SK-N-SH (cell line): Measurements from ENCODE around the gene ACIN1. TPM values are rescaled to one million over a fixed set of nuclear protein-coding genes. Genes with fewer than 3 reads are reported as not detected.

ENCODE experiments used
- CTCF ChIA-PET: fragments of 300-600, 350-600 bp; formaldehyde crosslinking; extraction: SDS; loops from one replicate; lab custom pipeline; 2021; lab: Yijun Ruan, JAX
- POLR2A ChIA-PET: fragments of 350-600 bp; sonication (Branson Sonifier 250); formaldehyde crosslinking; extraction: SDS; loops from one replicate; lab custom pipeline; 2020; ENCODE audit warnings: antibody characterized with exemption, inconsistent platforms; lab: Yijun Ruan, JAX
- DNase-seq: peaks from one replicate; pipeline ENCODE4 v3.0.0; 2012
- H2AFZ ChIP-seq: fragments of 200-600 bp; sonication (generic); 2 replicates; pipeline ENCODE4 v1.8.1; 2016; ENCODE audit warnings: antibody characterized with exemption, mild to moderate bottlenecking, low read depth
- H3F3A ChIP-seq: fragments of 200-600 bp; sonication (generic); replicated peaks from 2 replicates; pipeline ENCODE3; 2016; ENCODE audit warnings: antibody characterized with exemption, mild to moderate bottlenecking; ENCODE audit not compliant: insufficient read depth
- H3K27ac ChIP-seq, 2 experiments: fragments of 200-500 bp in 1 of 2; fragments of 200-600 bp in 1 of 2; sonication (Bioruptor generic) in 1 of 2; sonication (generic), shearing (Covaris generic) in 1 of 2; 2 replicates each; pipeline versions ENCODE4 v1.5.1 to v1.6.1; 2014 to 2016; ENCODE audit warnings: low read depth in 2 of 2, inconsistent platforms in 1 of 2, low read length in 1 of 2, mild to moderate bottlenecking in 1 of 2, mixed read lengths in 1 of 2
- H3K27me3 ChIP-seq: fragments of 200-600 bp; sonication (generic), shearing (Covaris generic); 2 replicates; pipeline ENCODE4 v1.6.1; 2016; ENCODE audit warnings: mixed run types; ENCODE audit not compliant: insufficient read depth
- H3K36me3 ChIP-seq, 2 experiments: fragments of 200-500 bp in 1 of 2; fragments of 200-600 bp in 1 of 2; sonication (Bioruptor generic) in 1 of 2; sonication (generic) in 1 of 2; replicated peaks in 1 of 2; 2 replicates each; pipeline versions ENCODE3 to v1.5.1; 2014 to 2016; ENCODE audit warnings: low read length in 1 of 2, mild to moderate bottlenecking in 1 of 2; ENCODE audit not compliant: insufficient read depth in 2 of 2, control insufficient read depth in 1 of 2
- H3K4me1 ChIP-seq, 2 experiments: fragments of 200-500 bp in 1 of 2; fragments of 200-600 bp in 1 of 2; sonication (Bioruptor generic) in 1 of 2; sonication (generic), shearing (Covaris generic) in 1 of 2; 2 replicates each; pipeline versions ENCODE4 v1.5.1 to v1.6.1; 2014 to 2016; ENCODE audit warnings: low read depth in 1 of 2, low read length in 1 of 2, mixed run types in 1 of 2; ENCODE audit not compliant: insufficient read depth in 2 of 2, control insufficient read depth in 1 of 2
- H3K4me2 ChIP-seq: fragments of 200-600 bp; sonication (generic), shearing (Covaris generic); 2 replicates; pipeline ENCODE4 v1.6.1; 2017; ENCODE audit warnings: mixed run types
- H3K4me3 ChIP-seq, 2 experiments: fragments of 200-500 bp in 1 of 2; fragments of 200-600 bp in 1 of 2; sonication (Bioruptor generic) in 1 of 2; sonication (generic), shearing (Covaris generic) in 1 of 2; 2 replicates each; pipeline versions ENCODE4 v1.5.1 to v1.8.1; 2014 to 2016; ENCODE audit warnings: low read depth in 2 of 2, inconsistent platforms in 1 of 2, low read length in 1 of 2, mild to moderate bottlenecking in 1 of 2, mixed read lengths in 1 of 2, moderate library complexity in 1 of 2
- H3K79me2 ChIP-seq: fragments of 200-600 bp; sonication (generic); 2 replicates; pipeline ENCODE4 v1.8.1; 2017; ENCODE audit warnings: mild to moderate bottlenecking; ENCODE audit not compliant: insufficient read depth
- H3K9ac ChIP-seq: fragments of 200-600 bp; sonication (generic); 2 replicates; pipeline ENCODE4 v1.6.1; 2017; ENCODE audit warnings: mixed run types
- H3K9me2 ChIP-seq: fragments of 200-600 bp; sonication (generic); 2 replicates; pipeline ENCODE4 v1.6.1; 2017; ENCODE audit warnings: mixed run types
- H3K9me3 ChIP-seq: fragments of 200-600 bp; sonication (generic); 2 replicates; pipeline ENCODE4 v1.6.1; 2017; ENCODE audit warnings: mixed run types, mild to moderate bottlenecking, moderate library complexity
- H4K20me1 ChIP-seq: fragments of 200-600 bp; sonication (generic); 2 replicates; pipeline ENCODE4 v1.6.1; 2017; ENCODE audit warnings: mild to moderate bottlenecking, mixed run types; ENCODE audit not compliant: insufficient read depth
- ELF1 ChIP-seq: IDR thresholded peaks from 2 replicates; pipeline ENCODE4 v1.4.0; 2012
- FOSL2 ChIP-seq: IDR thresholded peaks from 2 replicates; pipeline ENCODE4 v1.4.0; 2012; ENCODE audit warnings: low read depth, mild to moderate bottlenecking, moderate library complexity, borderline replicate concordance
- GATA2 ChIP-seq: sonication (generic); formaldehyde crosslinking; IDR thresholded peaks from 2 replicates; pipeline ENCODE4 v1.5.0; 2020; ENCODE audit warnings: mild to moderate bottlenecking, missing genetic modification reagents
- NFIC ChIP-seq: IDR thresholded peaks from 2 replicates; pipeline ENCODE4 v1.4.0; 2012; ENCODE audit warnings: borderline replicate concordance
- RAD21 ChIP-seq: IDR thresholded peaks from 2 replicates; pipeline ENCODE4 v1.6.1; 2012; ENCODE audit warnings: mild to moderate bottlenecking, low read length
- RFX5 ChIP-seq: IDR thresholded peaks from 2 replicates; pipeline ENCODE4 v1.6.1; 2012; ENCODE audit warnings: mild to moderate bottlenecking, improper control_type of control experiment, low read length
- SIN3A ChIP-seq: IDR thresholded peaks from 2 replicates; pipeline ENCODE4 v1.6.1; 2012; ENCODE audit warnings: low read depth, mild to moderate bottlenecking, low read length, moderate library complexity, borderline replicate concordance
- TEAD4 ChIP-seq: IDR thresholded peaks from 2 replicates; pipeline ENCODE4 v1.4.0; 2012; ENCODE audit warnings: mild to moderate bottlenecking, borderline replicate concordance; ENCODE audit not compliant: insufficient read depth
- WGBS: methylation state at CpG from one replicate; pipeline ENCODE4 v1.1.6; 2017; ENCODE audit warnings: low lambda C conversion rate; 5-methylcytosine and 5-hydroxymethylcytosine counted together
- polyA plus RNA-seq, 3 experiments: library from polyadenylated mRNA; depleted of rRNA; stranded (reverse); fragments of >200 nt; gene quantifications; 2 replicates each; pipeline ENCODE4 v1.2.3, GENCODE V29; 2012
- TF ChIP-seq, protein P1 (sequence below): IDR thresholded peaks from 2 replicates; pipeline ENCODE4 v1.4.0; 2012; ENCODE audit warnings: low read depth
- TF ChIP-seq, protein P2 (sequence below): fragments of 200-600 bp; sonication (generic); IDR thresholded peaks from 2 replicates; pipeline ENCODE4 v1.6.1; 2017; ENCODE audit warnings: antibody characterized with exemption, mild to moderate bottlenecking, moderate library complexity

Gene ACIN1
- polyA plus RNA-seq, 1 of the 3 experiments (the other 2 are of a cell fraction), result 159 TPM

DNA sequence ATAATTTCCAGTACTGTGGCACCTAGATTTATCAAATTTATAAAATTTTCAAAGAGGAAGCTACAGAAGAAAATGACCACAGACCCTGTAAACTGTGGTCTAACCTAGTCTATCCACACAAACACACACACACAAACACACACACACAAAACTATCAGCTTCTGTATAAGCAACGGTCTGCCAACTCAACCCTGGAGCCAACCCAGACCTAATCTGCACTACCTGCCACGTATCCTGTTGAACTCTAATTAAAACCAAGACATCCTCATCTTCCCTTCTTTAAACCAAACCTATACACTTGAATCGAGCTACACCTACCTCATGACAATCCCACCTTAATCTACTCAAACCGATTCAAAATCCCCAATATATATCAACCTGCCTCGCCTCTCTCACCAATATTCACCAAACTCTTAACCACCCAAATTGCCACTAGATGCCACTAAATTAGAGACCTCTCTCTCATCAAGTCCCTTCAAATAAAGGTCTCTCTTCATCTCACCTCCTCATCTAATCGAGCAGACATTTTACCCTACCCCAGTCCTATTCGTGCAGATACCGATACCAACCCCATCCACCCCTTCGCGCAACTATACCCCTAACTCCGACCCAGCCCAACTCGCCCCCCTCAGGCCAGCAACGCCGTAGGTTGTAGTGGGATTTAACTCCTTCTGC, 808 bp downstream of the ACIN1 start:
- WGBS, result 2% methylated on average over 14 of the region's 14 CpGs
- H3K4me3 ChIP-seq, result peak overlapping the region; percentile 77 to 94

DNA sequence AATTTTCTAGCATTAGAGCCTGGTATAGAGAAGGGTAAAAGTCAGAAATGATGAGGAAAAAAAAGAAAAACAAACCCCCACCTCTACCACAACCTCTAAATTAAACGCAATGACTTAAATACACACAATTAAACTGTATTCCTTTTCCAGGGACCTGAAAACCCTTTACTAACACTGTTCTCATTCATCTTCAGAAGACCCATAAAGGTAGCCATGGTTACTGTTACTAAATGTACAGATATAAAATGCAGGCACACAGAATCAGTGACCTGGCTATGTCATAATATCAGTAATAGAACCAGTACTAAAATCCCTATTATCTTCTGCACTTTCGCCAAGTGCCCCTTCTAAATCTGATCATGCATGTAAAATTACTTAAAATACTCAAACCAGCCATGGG, 1.4 kb downstream of the ACIN1 start:
- Histone ChIP-seq H4K20me1 (peaks cover 47% of the 10 kb centered on the region), H3K4me3 (peak overlapping the region; percentile 77 to 94; a peak in 3 of 4 replicates), H3K4me2 (peak overlapping the region; percentile 86), H3K9ac (peak overlapping the region; percentile 95), H3K27me3 (no peaks in the 10 kb centered on the region), H3K4me1 (peaks cover 7 to 20% of the 10 kb centered on the region in 2 experiments; a peak in 3 of 4 replicates), H3K27ac (no peak overlapping the region), H3K36me3 (peaks cover 48 to 60% of the 10 kb centered on the region in 2 experiments), H3F3A (peaks cover 3% of the 10 kb centered on the region), H3K9me3 (no peaks in the 10 kb centered on the region), H3K79me2 (peaks cover 89% of the 10 kb centered on the region), H2AFZ (no peak overlapping the region), H3K9me2 (no peaks in the 10 kb centered on the region)
- CTCF ChIA-PET, result interaction anchor here (1.0 to 3.4 kb wide), 7 partner anchors 8 to 36 kb away, joined by 3 to 21 read pairs (median 6); partner anchors contain the start of gene CIROP
- no peak for DNase-seq
- whole genome bisulfite sequencing, result 93% methylated on average over 2 of the region's 2 CpGs
- POLR2A ChIA-PET, result no interaction called here
- TF ChIP-seq, protein P1, sequence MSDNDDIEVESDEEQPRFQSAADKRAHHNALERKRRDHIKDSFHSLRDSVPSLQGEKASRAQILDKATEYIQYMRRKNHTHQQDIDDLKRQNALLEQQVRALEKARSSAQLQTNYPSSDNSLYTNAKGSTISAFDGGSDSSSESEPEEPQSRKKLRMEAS, result no peak
- no peak for TF ChIP-seq ELF1
- no peak for TF ChIP-seq GATA2 (CRISPR knock-in tag)
- TF ChIP-seq TEAD4, result no peak

More for the DNA sequence above, 808 bp downstream of the ACIN1 start:
- DNase-seq, result peak; percentile 83
- H3K4me2 ChIP-seq, result peak overlapping the region; percentile 86
- H3K27ac ChIP-seq, result peak overlapping the region; percentile 90 to 96
- no peaks in the 10 kb centered on the region for H3K9me2 ChIP-seq
- no peaks in the 10 kb centered on the region for H3K9me3 ChIP-seq
- H3K27me3 ChIP-seq, result no peaks in the 10 kb centered on the region
- H4K20me1 ChIP-seq, result peaks cover 53% of the 10 kb centered on the region
- H2AFZ ChIP-seq, result no peak overlapping the region; the same call in 1 of the 2 replicates
- no peaks in the 10 kb centered on the region for H3F3A ChIP-seq
- ChIA-PET POLR2A (interaction anchor here (1.0 to 2.1 kb wide), 7 partner anchors 19 to 228 kb away, joined by 4 to 11 read pairs (median 6); partner anchors contain the start of genes CDH24, HOMEZ, PABPN1 and PPP1R3E), CTCF (interaction anchor here (0.7 to 3.4 kb wide), 14 partner anchors 9 to 222 kb away, joined by 3 to 21 read pairs (median 3); partner anchors contain the start of gene CIROP)
- peak overlapping the region; percentile 95 for H3K9ac ChIP-seq
- TF ChIP-seq, protein P2, sequence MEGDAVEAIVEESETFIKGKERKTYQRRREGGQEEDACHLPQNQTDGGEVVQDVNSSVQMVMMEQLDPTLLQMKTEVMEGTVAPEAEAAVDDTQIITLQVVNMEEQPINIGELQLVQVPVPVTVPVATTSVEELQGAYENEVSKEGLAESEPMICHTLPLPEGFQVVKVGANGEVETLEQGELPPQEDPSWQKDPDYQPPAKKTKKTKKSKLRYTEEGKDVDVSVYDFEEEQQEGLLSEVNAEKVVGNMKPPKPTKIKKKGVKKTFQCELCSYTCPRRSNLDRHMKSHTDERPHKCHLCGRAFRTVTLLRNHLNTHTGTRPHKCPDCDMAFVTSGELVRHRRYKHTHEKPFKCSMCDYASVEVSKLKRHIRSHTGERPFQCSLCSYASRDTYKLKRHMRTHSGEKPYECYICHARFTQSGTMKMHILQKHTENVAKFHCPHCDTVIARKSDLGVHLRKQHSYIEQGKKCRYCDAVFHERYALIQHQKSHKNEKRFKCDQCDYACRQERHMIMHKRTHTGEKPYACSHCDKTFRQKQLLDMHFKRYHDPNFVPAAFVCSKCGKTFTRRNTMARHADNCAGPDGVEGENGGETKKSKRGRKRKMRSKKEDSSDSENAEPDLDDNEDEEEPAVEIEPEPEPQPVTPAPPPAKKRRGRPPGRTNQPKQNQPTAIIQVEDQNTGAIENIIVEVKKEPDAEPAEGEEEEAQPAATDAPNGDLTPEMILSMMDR, result peak; percentile 38
- TF ChIP-seq RFX5, result no peak
- H3K36me3 ChIP-seq, result peaks cover 52 to 58% of the 10 kb centered on the region in 2 experiments
- H3K4me1 ChIP-seq, result peaks cover 7 to 20% of the 10 kb centered on the region in 2 experiments; a peak in 3 of 4 replicates
- peaks cover 89% of the 10 kb centered on the region for H3K79me2 ChIP-seq

DNA sequence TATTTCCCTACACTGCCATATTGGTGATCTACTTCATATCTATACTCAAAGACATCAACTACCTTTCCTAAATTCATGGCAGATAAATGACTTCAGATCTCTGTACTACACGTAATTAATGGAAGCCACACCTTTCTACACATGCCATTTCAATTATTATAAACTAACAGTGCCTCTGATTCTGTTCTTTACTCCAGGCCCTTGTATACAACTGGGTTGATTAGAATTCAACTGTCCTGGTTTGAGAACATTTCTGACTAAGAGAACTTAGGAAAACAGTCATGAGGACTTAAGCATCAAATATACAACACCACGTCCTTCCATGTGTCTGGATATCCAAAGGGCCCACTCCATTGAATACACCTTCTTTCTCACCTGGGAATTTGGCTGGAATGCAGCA, 1.8 kb downstream of the ACIN1 start:
- no peak for DNase-seq
- H3F3A ChIP-seq, result peaks cover 7% of the 10 kb centered on the region
- no peak overlapping the region for H3K27ac ChIP-seq
- TF ChIP-seq SIN3A (no peak), RAD21 (no peak), FOSL2 (no peak), NFIC (no peak)
- TF ChIP-seq, all 33 proteins: peak for 0
- Histone ChIP-seq H3K4me1 (peaks cover 7 to 20% of the 10 kb centered on the region in 2 experiments; a peak in 3 of 4 replicates), H3K9me2 (no peaks in the 10 kb centered on the region), H3K9ac (0 out of 2 replicates have a peak overlapping the region, but pooled peaks have one; percentile 95), H3K79me2 (peaks cover 88% of the 10 kb centered on the region), H3K36me3 (peaks cover 48 to 60% of the 10 kb centered on the region in 2 experiments), H2AFZ (no peak overlapping the region), H3K4me3 (peak overlapping the region in 1 of 2 experiments; percentile 94; a peak in 1 of 4 replicates), H3K4me2 (peak overlapping the region; percentile 86), H3K27me3 (no peaks in the 10 kb centered on the region), H4K20me1 (peaks cover 43% of the 10 kb centered on the region), H3K9me3 (no peaks in the 10 kb centered on the region)
- ChIA-PET CTCF (interaction anchor here (1.4 to 2.8 kb wide), 2 partner anchors 25 to 35 kb away, joined by 4 to 26 read pairs; no protein-coding TSS in a partner anchor), POLR2A (no interaction called here)
- WGBS, result 82% methylated on average over 2 of the region's 2 CpGs
